Nephron (organoid): ENCODE data around the gene GNG2.
A peak's percentile ranks its signal among the peaks of the same experiment; 100 is the strongest.

ENCODE experiments used
- H3K27ac Mint-ChIP-seq, 3 experiments: 2 replicates each; pipeline ENCODE4 v1.8.0; 2020; ENCODE audit warnings: mixed read lengths in 3 of 3, mild to moderate bottlenecking in 2 of 3, moderate library complexity in 1 of 3
- H3K27me3 Mint-ChIP-seq: 2 replicates; pipeline ENCODE4 v1.8.0; 2021; ENCODE audit warnings: low read depth, mild to moderate bottlenecking, moderate library complexity, mixed read lengths
- H3K36me3 Mint-ChIP-seq: 2 replicates; pipeline ENCODE4 v1.8.0; 2020; ENCODE audit warnings: low read depth, mixed read lengths
- H3K4me1 Mint-ChIP-seq: 2 replicates; pipeline ENCODE4 v1.8.0; 2020; ENCODE audit warnings: mixed read lengths
- H3K4me3 Mint-ChIP-seq, 3 experiments: 2 replicates each; pipeline ENCODE4 v1.8.0; 2020; ENCODE audit warnings: mild to moderate bottlenecking in 3 of 3, mixed read lengths in 3 of 3, moderate library complexity in 2 of 3
- H3K9me3 Mint-ChIP-seq: 2 replicates; pipeline ENCODE4 v1.8.0; 2020; ENCODE audit warnings: mixed read lengths
- TF ChIP-seq, protein P1 (sequence below), 3 experiments: fragments of 200-600 bp; sonication (generic); IDR thresholded peaks; one replicate each; pipeline ENCODE4 v1.5.0; 2021; ENCODE audit warnings: antibody characterized with exemption in 3 of 3; ENCODE audit not compliant: unreplicated experiment in 3 of 3

GNG2 gene

DNA sequence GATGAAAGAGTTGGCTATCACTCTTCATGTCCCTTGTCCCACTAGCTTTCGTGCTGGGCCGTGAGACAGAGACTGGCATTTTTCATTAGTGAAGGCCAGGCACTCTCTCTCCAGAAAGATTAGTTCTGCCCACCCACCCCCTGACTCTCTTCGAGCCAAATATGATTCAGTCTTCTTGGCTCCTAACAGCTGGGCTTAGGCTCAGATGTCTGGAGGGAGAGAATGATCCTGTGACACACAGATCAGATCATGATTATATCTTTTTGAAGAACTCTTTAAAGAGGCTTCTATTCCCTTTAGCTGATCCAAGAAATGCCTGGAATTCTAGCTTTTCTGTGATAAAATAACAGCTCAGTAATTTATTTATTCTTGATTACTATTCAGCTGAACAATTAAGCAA, 5.2 kb upstream of the GNG2 start:
- peak overlapping the region; percentile 45 to 80 (median 65) for H3K27ac Mint-ChIP-seq
- no peaks in the 10 kb centered on the region for H3K9me3 Mint-ChIP-seq
- H3K4me3 Mint-ChIP-seq, result no peak overlapping the region
- peaks cover 23% of the 10 kb centered on the region for H3K4me1 Mint-ChIP-seq
- no peaks in the 10 kb centered on the region for H3K36me3 Mint-ChIP-seq
- peaks cover 4% of the 10 kb centered on the region for H3K27me3 Mint-ChIP-seq
- TF ChIP-seq, protein P1, sequence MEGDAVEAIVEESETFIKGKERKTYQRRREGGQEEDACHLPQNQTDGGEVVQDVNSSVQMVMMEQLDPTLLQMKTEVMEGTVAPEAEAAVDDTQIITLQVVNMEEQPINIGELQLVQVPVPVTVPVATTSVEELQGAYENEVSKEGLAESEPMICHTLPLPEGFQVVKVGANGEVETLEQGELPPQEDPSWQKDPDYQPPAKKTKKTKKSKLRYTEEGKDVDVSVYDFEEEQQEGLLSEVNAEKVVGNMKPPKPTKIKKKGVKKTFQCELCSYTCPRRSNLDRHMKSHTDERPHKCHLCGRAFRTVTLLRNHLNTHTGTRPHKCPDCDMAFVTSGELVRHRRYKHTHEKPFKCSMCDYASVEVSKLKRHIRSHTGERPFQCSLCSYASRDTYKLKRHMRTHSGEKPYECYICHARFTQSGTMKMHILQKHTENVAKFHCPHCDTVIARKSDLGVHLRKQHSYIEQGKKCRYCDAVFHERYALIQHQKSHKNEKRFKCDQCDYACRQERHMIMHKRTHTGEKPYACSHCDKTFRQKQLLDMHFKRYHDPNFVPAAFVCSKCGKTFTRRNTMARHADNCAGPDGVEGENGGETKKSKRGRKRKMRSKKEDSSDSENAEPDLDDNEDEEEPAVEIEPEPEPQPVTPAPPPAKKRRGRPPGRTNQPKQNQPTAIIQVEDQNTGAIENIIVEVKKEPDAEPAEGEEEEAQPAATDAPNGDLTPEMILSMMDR (IDR thresholded peaks at IDR 0.05; ENCODE audit: unreplicated experiment in 3 of 3), result no peak

DNA sequence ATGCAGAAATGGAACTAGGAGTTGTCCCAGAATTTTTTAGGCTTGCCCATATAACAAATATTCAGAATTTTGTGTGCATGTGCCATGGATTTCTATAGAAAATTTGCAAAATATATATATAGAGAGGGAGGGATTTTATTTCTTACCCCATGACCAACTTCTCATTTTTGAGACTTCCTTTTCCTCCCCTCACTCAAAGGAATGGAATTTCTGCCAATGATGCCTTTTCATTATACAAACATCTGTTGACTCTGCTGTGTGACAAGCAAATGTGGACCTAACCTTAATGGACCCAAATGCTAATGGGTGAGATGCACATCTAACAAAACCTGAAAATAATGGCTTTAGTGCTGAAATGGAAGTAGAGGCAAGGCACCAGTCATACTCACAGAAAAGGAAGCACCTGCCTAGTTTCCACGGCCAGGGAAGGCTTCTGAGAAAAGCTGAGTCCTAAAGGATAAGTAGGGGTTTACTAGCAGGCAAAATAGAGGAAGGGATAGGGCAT, 3.6 kb upstream of the GNG2 start:
- Mint-ChIP-seq H3K36me3 (no peaks in the 10 kb centered on the region), H3K4me3 (no peak overlapping the region), H3K4me1 (peaks cover 29% of the 10 kb centered on the region), H3K27me3 (peaks cover 4% of the 10 kb centered on the region), H3K9me3 (no peaks in the 10 kb centered on the region), H3K27ac (no peak overlapping the region)
- TF ChIP-seq, protein P1 (IDR thresholded peaks at IDR 0.05; ENCODE audit: unreplicated experiment in 3 of 3), result no peak

DNA sequence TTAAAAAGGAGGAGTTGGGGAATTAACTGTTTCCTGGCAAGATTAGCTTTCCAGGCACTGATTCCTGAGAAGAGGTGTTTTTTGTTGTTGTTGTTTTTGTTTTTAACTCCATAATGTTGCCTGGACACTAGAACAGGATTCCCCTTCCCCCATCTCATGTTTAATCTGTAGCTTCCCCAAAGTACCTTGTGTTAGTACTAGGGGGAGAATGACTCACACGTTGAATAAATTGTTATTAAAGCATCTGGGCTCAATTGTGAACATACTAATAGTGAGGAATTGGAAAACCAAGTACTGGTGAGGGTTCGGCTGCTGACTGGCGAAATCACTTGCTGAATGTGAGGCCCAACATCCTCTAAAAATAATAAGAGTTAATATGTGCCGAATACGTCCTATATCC, 1.3 kb upstream of the GNG2 start:
- H3K9me3 Mint-ChIP-seq, result no peaks in the 10 kb centered on the region
- no peaks in the 10 kb centered on the region for H3K36me3 Mint-ChIP-seq
- TF ChIP-seq, protein P1 (IDR thresholded peaks at IDR 0.05; ENCODE audit: unreplicated experiment in 3 of 3), result no peak
- peaks cover 43% of the 10 kb centered on the region for H3K4me1 Mint-ChIP-seq
- peaks cover 4% of the 10 kb centered on the region for H3K27me3 Mint-ChIP-seq
- peak overlapping the region in 2 of 3 experiments; percentile 26 to 93 for H3K4me3 Mint-ChIP-seq
- peak overlapping the region; percentile 24 to 96 (median 86) for H3K27ac Mint-ChIP-seq

DNA sequence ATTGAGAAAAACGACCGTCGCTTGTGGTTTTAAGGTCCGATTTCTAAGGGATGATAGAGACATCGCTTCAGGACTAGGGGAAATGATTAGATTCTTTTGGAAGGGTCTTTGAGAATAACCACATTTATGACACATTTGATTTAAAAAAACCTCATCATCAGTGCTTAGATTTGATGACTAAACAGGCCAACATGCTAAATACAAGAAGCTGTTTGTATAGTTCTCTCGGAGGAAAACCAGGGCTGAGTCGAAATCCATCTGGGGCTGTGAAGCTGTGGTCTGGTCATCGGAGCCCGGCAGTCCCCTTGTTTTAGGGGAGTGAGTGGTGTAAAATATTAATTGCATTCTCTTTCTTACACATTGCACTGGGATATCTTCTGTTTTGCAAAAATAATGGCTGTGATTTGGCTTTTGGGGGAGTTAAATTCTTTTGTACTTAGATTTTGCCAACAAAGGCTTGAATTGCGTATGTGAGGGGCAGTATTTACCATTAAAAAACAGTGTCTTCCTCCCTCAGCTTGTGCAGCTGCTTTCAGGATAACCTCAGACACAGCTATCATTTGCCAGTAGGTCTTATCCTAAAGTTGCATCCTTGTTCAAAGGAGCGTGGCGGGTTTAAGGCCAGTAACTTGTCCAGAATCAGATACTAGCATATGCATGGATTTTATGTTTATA, 550 bp downstream of the GNG2 start:
- TF ChIP-seq, protein P1 (IDR thresholded peaks at IDR 0.05; ENCODE audit: unreplicated experiment in 3 of 3), result no peak
- H3K36me3 Mint-ChIP-seq, result no peaks in the 10 kb centered on the region
- peak overlapping the region; percentile 86 to 96 (median 95) for H3K27ac Mint-ChIP-seq
- H3K4me3 Mint-ChIP-seq, result peak overlapping the region; percentile 90 to 93 (median 92)
- peaks cover 4% of the 10 kb centered on the region for H3K27me3 Mint-ChIP-seq
- H3K9me3 Mint-ChIP-seq, result no peaks in the 10 kb centered on the region
- H3K4me1 Mint-ChIP-seq, result peaks cover 36% of the 10 kb centered on the region

DNA sequence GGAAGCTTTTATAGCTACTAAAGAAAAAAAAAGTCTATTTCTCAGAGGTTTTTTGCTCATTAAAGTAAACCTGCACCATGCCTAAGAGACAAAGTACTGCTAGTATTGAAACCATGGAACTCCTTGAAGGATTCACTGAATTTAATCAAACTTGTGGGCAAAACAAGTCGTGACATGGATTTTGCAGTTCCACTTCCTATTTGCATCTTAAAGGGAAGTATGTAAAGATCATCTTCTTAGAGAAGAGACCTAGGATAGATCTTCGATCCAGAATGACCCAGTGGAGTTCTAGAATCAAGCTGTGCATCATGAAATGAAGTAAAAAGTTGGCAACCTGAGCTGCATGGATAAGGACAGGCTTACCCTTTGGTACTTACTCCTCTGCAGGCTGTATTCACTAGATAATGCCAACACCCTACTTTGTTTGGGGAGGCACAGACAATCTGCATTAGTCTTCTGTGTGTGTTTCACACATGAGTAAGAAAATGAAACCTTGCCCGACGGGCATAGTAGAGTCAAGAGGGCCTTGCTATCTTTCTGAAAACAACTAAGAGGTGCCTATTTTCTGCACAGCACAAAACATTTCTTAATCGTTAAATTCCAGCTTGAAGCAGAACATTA, 1.9 kb downstream of the GNG2 start:
- Mint-ChIP-seq H3K9me3 (no peaks in the 10 kb centered on the region), H3K4me1 (peaks cover 33% of the 10 kb centered on the region), H3K36me3 (no peaks in the 10 kb centered on the region), H3K27ac (peak overlapping the region in 2 of 3 experiments; percentile 86 to 96), H3K27me3 (peaks cover 3% of the 10 kb centered on the region), H3K4me3 (peak overlapping the region; percentile 90 to 93 (median 92))
- TF ChIP-seq, protein P1 (IDR thresholded peaks at IDR 0.05; ENCODE audit: unreplicated experiment in 3 of 3), result no peak
